Stomach (tissue), 9 donors: ENCODE results near the gene ZFPM1. TPM values are rescaled to one million over a fixed set of nuclear protein-coding genes. Genes with fewer than 3 reads are reported as not detected.

Experiments
- DNase-seq, 2 donors: peaks; one replicate each; pipeline versions ENCODE4 v3.0.0 to v3.0.0-alpha.2; 2013 to 2019
- H3K27ac ChIP-seq, 5 donors: fragments of 200-600 bp in 4 of 5; sonication (generic) in 4 of 5; one replicate each; pipeline ENCODE4 v1.5.1; 2013 to 2019; ENCODE audit warnings: mild to moderate bottlenecking in 1 of 5, moderate library complexity in 1 of 5
- H3K27me3 ChIP-seq, 3 donors: fragments of 200-600 bp; sonication (generic); one replicate each; pipeline ENCODE4 v1.5.1; 2017 to 2019; ENCODE audit warnings: mixed run types in 1 of 3
- H3K36me3 ChIP-seq, 4 donors: fragments of 200-600 bp; sonication (generic); 1 replicate in 3 of 4; 2 replicates in 1 of 4; pipeline ENCODE4 v1.5.1; 2016 to 2019
- H3K4me1 ChIP-seq, 4 donors: fragments of 200-600 bp; sonication (generic); one replicate each; pipeline ENCODE4 v1.5.1; 2016 to 2019
- H3K4me3 ChIP-seq, 4 donors: fragments of 200-600 bp; sonication (generic) in 3 of 4; one replicate each; pipeline ENCODE4 v1.5.1; 2016 to 2019; ENCODE audit warnings: mild to moderate bottlenecking in 1 of 4
- H3K9me3 ChIP-seq, 4 donors: fragments of 200-600 bp; sonication (generic); one replicate each; pipeline ENCODE4 v1.5.1; 2016 to 2019
- CTCF ChIP-seq, 7 experiments: fragments of 450-650 bp in 4 of 7; fragments of 200-600 bp in 3 of 7; sonication (generic) in 3 of 7; IDR thresholded peaks; one replicate each; pipeline ENCODE4 v1.5.1; 2016 to 2019; ENCODE audit warnings: antibody characterized with exemption in 7 of 7, control low read depth in 2 of 7, mild to moderate bottlenecking in 1 of 7
- EP300 ChIP-seq: sonication (generic); formaldehyde crosslinking; IDR thresholded peaks from one replicate; pipeline ENCODE4 v1.6.1; 2017; ENCODE audit warnings: antibody characterized with exemption
- POLR2A ChIP-seq, 4 donors: fragments of 450-650 bp; IDR thresholded peaks; one replicate each; pipeline ENCODE4 v1.6.1; 2016; ENCODE audit warnings: antibody characterized with exemption in 4 of 4, control low read depth in 2 of 4, mild to moderate bottlenecking in 1 of 4, moderate library complexity in 1 of 4
- POLR2AphosphoS5 ChIP-seq, 3 donors: sonication (generic); formaldehyde crosslinking; IDR thresholded peaks; one replicate each; pipeline ENCODE4 v1.6.1; 2016; ENCODE audit warnings: antibody characterized with exemption in 3 of 3
- whole genome bisulfite sequencing, 5 donors: extraction: QIAGEN DNeasy Blood & Tissue Kit in 3 of 5; methylation state at CpG; one replicate each; pipeline versions ENCODE4 v1.1.5 to v1.1.7; 2013 to 2018; 5-methylcytosine and 5-hydroxymethylcytosine counted together
- intact Hi-C: fragments of 100-400 bp; cut with DNase I; formaldehyde crosslinking; loops from one replicate; pipeline ENCODE4 v1.15.1; 2023; ENCODE audit warnings: low total_unique reads
- polyA plus RNA-seq, 3 donors: library from polyadenylated mRNA; stranded (reverse); fragments of 200-250 nt; gene quantifications; one replicate each; pipeline ENCODE4 v1.2.3, GENCODE V29; 2013
- total RNA-seq, 5 donors: library from RNA; depleted of rRNA; stranded (reverse); fragments of >200 nt; gene quantifications; one replicate each; pipeline versions ENCODE4 v1.1.0 to v1.2.3, GENCODE V29; 2014 to 2016
- donor health status: healthy with polysubstance abuse.
- donor health status: Bipolar disorder and iron deficiency.
- donor health status: healthy.

The ZFPM1 gene
- total and polyA plus RNA-seq, 8 donors, result 3.9 to 85.7 (median 12.9) TPM

- 47 to 56% (median 50%) methylated on average over 5 of the region's 5 CpGs for WGBS, 5 donors
- DNase-seq, result no peak
- Histone ChIP-seq H3K36me3 (no peaks in the 10 kb centered on the region), H3K27me3 (peaks cover 0 to 39% (median 0%) of the 10 kb centered on the region in 3 donors), H3K4me1 (peaks cover 0 to 9% (median 8%) of the 10 kb centered on the region in 4 donors), H3K27ac (no peak overlapping the region), H3K4me3 (no peak overlapping the region), H3K9me3 (no peaks in the 10 kb centered on the region)
- TF ChIP-seq POLR2AphosphoS5 (IDR thresholded peaks at IDR 0.05), result no peak
- no peak for TF ChIP-seq POLR2A (IDR thresholded peaks at IDR 0.05)
- no peak for TF ChIP-seq EP300
- TF ChIP-seq CTCF (IDR thresholded peaks at IDR 0.05), result no peak
- intact Hi-C loops, result no loop called here
These were observed 31.1 kb upstream of the ZFPM1 start for GRCh38 chr16:88421871-88422433.

- intact Hi-C loops, result no loop called here
- no peak overlapping the region for H3K27ac ChIP-seq
- H3K36me3 ChIP-seq, result no peaks in the 10 kb centered on the region
- DNase-seq, result no peak
- H3K4me1 ChIP-seq, result peaks cover 0 to 9% (median 8%) of the 10 kb centered on the region in 4 donors
- H3K4me3 ChIP-seq, result no peak overlapping the region
- WGBS, 5 donors, result 49 to 55% (median 52%) methylated on average over 3 of the region's 3 CpGs
- no peaks in the 10 kb centered on the region for H3K9me3 ChIP-seq
- H3K27me3 ChIP-seq, result peaks cover 0 to 30% (median 0%) of the 10 kb centered on the region in 3 donors
- TF ChIP-seq CTCF (IDR thresholded peaks at IDR 0.05), result no peak
- no peak for TF ChIP-seq POLR2AphosphoS5 (IDR thresholded peaks at IDR 0.05)
- no peak for TF ChIP-seq POLR2A (IDR thresholded peaks at IDR 0.05)
- TF ChIP-seq EP300, result no peak
These were observed 30.2 kb upstream of the ZFPM1 start for GRCh38 chr16:88422733-88423447.

GRCh38 chr16:88423448-88423850 is 29.6 kb upstream of the ZFPM1 start:
- TF ChIP-seq EP300 (no peak), POLR2AphosphoS5 (IDR thresholded peaks at IDR 0.05) (no peak), POLR2A (IDR thresholded peaks at IDR 0.05) (no peak), CTCF (IDR thresholded peaks at IDR 0.05) (no peak)
- intact Hi-C loops, result no loop called here
- DNase-seq, result no peak
- H3K4me1 ChIP-seq, result peaks cover 0 to 9% (median 8%) of the 10 kb centered on the region in 4 donors
- 78 to 88% (median 84%) methylated on average over 6 of the region's 6 CpGs for WGBS, 5 donors
- H3K27ac ChIP-seq, result no peak overlapping the region
- H3K4me3 ChIP-seq, result no peak overlapping the region
- H3K36me3 ChIP-seq, result no peaks in the 10 kb centered on the region
- no peaks in the 10 kb centered on the region for H3K9me3 ChIP-seq
- peaks cover 0 to 27% (median 0%) of the 10 kb centered on the region in 3 donors for H3K27me3 ChIP-seq

GRCh38 chr16:88424587-88425235 is 28.4 kb upstream of the ZFPM1 start:
- peaks cover under 1 to 29% (median 11%) of the 10 kb centered on the region in 3 donors for H3K27me3 ChIP-seq
- no peak overlapping the region for H3K27ac ChIP-seq
- no peaks in the 10 kb centered on the region for H3K36me3 ChIP-seq
- H3K4me3 ChIP-seq, result no peak overlapping the region
- no peaks in the 10 kb centered on the region for H3K9me3 ChIP-seq
- DNase-seq, result no peak
- intact Hi-C loops, result no loop called here
- TF ChIP-seq EP300, result no peak
- TF ChIP-seq POLR2A (IDR thresholded peaks at IDR 0.05), result no peak
- TF ChIP-seq CTCF (IDR thresholded peaks at IDR 0.05), result no peak
- no peak for TF ChIP-seq POLR2AphosphoS5 (IDR thresholded peaks at IDR 0.05)
- H3K4me1 ChIP-seq, result peaks cover 0 to 12% (median 12%) of the 10 kb centered on the region in 4 donors
- 39 to 43% (median 43%) methylated on average over 4 to 24 of the region's 24 CpGs for WGBS, 5 donors
